Activated CD8-positive, alpha-beta memory T cell treated with anti-CD3 and anti-CD28 coated beads for 48 hours (primary cell): ENCODE data around the gene CKS2.
"Not testable (repeated sequence)": the region's sequence is repeated elsewhere in the genome, so short reads cannot be mapped to it uniquely, and the experiment has no call there.

Source experiments
- DNase-seq, 3 experiments: peaks; one replicate each; pipeline ENCODE4 v3.0.0-alpha.2; 2020; ENCODE audit warnings: low read depth in 2 of 3, low spot score in 2 of 3

Gene CKS2

DNA sequence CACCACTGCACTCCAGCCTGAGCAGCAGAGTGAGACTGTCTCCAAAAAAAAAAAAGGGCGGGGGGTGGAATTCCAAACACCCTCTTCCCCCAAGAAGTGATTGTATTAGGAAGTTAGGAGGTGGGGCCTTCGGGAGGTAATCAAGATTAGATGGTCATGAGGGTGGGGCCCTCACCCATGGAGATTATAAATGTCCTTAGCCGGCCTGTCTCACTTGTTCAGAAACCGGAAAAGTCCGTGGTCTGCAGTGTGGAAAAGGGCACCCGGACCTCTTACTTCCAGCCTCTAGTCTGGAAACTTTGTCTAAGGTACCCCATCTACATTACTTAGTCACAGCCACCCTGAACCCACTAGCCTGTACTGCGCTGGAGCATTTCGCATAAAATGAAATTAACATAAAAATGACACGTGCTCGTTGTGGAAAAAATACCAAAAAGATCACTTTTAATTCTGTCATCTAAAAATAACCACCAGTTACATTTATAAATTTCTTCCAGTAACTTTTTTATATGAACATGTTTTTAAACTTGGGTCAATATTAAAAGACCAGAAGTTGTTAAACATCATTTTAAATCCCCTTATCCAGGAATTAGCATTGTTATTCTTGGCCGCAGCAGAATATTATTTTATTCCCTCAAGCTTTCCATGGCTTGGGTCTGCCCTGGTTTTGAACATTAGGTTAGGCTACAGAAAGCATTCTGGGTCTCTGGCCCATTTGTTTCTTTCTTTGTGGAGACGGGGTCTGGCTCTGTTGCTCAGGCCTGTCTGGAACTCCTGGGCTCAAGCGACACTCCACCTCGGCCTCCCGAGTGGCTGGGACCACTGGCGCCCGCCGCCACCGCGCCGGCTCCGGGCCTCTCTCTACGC, 1.2 kb upstream of the CKS2 start:
- DNase-seq: no peak

DNA sequence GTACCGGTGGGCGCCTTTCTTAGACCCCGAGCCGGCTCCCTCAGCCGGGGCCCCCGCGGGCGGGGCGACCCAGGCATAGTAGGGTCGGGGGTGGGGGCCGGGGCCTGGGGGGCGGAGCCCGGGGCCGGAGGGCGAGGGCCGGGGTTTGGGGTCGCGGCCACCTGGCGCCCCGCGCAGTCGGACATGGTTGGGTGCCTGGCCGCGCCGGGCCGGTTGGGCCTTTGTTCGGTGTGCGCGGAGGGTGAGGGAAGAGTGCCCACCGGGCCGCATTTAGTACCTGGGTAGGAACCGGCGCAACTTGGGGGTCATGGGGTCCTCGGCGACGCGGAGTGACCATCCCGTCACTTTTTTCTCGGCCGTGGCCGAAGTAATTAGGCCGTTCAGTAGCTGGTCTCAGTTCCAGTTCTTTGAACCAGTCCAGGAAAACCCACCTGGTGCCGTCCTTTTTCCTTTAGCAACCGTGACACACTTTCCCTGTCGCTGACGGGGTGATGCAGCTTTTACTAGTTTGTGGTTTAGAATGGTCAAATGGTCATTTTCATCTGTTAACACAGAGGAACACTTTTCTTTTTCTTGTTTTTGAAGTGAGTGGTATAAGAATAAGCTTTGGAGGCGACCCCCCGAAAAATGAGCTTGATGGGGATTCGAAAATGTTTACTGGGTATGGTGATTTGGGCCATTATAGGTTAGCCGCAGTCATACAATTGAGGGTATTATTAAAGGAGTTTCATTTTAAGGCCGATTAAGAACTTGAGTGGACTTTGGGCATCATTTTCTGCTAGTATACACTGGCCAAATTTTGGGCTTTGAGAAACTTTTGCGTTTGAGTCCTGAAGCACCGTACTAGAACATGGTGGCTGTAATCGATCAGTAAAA, 589 bp downstream of the CKS2 start:
- no peak for DNase-seq

DNA sequence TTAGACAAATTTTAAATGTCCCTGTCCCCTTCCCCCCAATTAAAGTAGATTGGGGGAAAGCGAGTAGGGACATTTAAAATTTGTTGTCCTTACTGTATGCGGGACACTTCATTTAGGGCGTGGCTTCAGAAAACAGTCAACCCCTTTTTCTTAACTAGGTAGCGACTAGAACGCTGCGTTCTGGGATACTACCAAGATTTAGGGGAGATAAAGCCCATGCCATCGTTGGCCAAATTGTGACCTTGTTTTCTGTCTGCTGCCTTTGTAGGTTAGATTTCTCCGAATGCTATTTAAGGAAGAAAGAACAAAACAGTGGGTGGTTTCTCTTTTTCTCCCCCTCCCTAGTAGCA, 1.2 kb downstream of the CKS2 start:
- DNase-seq: no peak

DNA sequence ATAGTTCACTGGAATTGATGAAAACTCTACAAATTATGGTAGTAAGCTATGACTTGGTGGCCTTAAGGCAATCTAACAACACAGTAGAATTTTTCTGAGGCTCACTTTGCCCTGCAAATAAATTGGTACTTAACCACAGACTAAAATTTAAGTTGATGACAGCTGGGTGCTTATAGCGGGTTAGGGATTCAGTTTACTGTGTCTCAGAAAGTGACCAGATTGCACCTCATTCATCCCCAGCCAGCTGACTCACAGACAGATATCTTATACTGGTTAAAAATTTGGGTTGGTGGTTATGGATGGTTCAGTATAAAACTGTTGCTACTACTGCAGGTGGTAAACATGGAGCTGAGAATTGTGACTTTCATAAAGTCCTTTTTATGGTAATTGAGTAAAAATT, 2.8 kb downstream of the CKS2 start:
- no peak for DNase-seq

DNA sequence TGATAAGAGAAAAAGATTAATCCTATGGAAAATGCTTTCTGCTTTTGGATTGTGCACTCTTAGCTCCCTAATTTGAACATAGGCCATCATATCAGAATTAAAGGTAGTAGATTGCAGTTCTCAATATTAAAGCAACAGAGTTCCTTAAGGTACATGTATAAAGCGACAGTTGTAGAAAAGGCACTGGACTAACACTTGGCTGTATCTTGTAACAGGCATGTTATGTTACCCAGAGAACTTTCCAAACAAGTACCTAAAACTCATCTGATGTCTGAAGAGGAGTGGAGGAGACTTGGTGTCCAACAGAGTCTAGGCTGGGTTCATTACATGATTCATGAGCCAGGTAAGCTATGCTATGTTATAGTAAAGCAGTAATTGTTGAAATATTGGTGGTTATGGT, 4.0 kb downstream of the CKS2 start:
- no peak for DNase-seq

DNA sequence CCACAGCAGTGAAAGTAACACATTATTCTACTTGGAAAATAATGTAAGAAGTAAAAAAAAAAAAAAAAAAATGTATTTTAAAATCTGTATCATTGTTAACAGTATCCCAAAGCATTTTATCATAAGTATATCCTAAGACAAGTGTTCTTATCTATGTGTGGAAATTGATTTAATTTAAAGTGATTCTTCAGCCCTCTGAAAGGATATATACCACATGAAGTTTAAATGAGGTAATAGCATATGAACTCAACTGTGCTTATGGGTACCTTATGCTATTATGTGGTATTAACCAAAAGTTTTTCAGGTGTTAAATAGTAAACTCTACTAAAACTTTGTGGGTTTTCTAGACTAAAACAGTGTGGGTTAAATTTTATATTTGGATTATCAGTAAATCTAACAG, 4.5 kb downstream of the CKS2 start:
- DNase-seq: no peak

DNA sequence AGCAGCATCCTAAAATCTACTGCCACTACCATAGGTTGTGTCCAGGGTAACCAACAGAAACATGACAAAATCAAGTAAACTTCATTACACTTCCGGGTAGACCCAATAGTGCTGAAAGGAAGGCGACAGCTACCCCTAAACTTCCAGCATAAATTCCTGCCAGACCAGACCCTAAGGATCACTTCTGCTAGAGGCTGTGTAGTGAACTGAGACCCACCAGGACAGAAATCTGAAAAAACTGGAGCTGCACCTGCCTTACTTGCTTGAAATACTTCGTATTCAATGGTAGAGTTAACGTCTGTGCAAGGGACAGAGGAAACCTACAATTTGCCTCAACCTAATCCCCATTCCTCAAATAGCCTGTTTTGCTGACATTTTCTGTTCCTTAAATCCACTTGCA, 6.3 kb downstream of the CKS2 start:
- DNase-seq: no peak

DNA sequence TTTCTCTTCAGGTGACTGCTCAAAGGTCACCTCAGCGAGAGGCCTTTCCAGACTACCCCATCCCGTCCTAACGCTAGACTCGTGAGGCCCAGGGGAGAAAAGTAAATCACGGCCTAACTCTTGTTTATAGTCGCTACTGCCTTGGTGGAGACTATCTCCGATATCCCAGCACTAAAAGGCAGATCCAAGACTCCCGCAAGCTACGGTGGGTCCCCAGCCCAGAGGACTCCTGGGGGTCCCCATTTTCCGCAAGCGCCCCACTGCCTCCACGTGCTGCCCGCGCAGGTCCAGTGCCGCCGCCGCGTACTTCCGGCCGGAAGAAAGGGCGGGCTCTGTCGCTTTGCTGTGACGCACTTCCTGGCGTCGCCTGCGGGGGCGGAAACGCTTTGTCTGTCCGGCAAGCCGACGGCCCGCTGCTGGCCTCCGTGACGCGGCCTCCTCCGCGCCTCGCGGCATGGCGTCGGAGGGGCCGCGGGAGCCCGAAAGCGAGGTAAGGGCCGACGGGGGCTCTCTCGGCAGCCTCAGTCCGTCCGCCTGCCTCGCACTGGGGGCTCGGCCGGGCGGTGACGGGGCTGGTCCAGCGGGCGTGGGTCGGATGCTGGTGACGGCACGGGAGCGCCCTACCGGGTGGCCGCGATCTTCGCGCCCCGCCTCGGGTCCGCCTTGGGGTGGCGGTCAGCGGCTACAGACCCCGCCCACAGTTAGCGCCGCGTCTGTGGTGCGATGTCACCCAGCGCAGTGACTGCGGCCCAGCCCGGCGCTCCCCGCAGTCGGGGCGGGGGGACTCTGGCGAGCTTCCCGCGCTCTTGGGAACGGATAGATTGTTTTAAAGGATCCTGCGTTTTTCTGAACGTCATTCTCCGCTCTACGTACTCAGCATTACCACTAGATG, 7.4 kb downstream of the CKS2 start, which contains the start of gene SECISBP2:
Gene SECISBP2 (plus strand): TSS at position 378 of the 892 bp plus-strand sequence. CDS start 77 bp downstream, at position 455.
- DNase-seq: peak; percentile 94 to 97 (median 96)

DNA sequence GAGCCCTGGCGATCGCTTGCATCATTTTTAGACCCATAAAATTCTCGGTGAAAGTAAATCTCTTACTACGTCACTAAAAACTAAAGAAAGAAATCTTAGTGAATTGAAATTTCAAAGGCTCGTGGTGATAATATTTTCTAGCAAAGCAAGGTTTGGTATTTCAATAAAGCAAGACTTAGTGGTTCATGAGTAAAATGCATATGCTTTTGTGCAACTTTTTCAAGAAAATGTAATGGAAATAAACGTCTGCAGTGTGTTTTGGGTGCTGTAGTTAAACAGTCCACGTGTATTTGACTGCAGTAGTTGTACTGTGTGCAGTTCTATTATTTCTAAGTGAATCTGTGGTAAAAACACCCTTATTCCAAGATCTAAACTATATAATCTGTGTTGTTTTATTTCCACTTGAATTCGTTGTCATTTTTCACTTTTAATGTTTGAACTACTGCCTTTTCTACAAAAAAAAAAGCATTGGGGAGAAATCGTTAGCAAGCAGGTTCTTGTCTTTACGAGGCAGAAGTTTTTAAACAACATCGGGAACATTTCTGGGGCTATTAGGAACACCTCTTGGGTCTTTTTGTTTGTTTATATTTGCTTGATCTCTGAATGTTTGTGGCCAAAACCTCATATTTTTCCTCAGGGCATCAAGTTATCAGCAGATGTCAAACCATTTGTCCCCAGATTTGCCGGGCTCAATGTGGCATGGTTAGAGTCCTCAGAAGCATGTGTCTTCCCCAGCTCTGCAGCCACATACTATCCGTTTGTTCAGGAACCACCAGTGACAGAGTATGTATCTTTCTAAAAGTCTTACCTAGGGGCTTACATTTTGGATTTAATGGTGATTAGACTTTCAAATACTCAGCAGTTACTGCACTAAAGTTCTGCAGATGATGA, 8.3 kb downstream of the CKS2 start:
- no peak for DNase-seq

DNA sequence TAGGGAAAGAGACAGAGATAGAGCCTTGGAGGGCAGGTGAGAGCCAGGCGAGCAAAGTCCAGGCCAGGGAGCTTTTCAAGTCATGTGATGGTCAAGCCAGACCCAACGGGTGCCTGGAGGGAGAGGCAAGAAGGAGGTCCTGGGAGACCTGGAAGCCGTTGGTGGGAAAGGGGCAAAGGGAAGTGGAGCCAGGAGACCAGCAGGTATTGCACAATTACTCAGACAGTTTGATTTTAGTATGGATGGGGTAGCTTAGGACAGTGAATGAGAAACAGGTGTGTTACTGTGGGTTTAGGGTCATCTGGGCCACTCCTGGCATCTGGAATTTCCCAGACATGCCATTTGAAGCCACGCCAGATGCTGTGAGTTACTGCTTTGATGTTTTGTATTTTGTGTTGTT, 12.4 kb downstream of the CKS2 start:
- no peak for DNase-seq

DNA sequence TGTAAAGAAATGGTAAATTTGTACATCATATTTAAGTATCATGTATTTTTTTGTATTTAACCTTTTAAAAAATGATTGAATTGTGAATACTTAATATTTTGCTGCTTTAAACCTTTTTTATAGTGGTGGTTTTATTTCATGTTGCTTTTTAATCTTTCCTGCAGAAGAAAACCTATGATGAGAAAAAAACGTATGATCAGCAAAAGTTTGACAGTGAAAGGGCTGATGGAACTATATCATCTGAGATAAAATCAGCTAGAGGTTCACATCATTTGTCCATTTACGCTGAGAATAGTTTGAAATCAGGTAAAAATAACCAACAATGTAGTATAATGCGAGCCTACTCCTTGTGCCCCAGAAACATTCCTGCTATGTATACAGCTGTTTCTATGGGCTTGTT, 14.7 kb downstream of the CKS2 start:
- no peak for DNase-seq

DNA sequence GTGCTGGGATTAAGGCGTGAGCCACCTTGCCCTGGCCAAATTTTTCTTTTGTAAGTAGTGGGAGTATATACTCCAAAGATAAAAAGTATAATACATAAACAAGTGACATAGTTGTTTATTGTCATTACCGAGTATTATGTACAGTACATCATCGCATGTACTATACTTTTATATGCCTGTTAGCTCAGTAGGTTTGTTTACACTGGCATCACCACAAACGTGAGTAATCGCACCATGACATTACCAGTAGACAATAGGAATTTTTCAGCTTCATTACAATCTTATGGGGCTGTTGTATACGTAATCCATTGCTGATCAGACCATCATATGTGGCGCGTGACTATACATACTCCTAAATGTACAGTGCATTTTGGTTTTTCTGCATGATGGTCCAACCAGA, 17.1 kb downstream of the CKS2 start:
- no peak for DNase-seq

DNA sequence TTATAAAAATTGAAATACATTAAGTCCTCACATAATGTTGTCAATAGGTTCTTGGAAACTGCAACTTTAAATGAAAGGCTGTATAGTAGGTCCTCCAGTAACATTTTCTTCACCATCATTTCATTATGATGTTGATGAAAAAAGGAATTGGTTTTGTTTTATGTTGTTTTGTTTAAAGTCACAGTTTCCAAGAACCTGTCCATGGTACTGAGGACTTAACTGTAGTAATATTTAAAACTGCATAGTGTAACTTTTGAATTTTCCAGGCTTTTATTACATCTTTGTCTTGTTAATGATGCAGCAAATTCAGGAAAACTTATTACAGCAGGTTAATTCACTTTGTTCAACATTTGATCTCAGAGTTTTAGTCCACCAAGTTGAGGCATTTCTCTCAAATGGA, 18.9 kb downstream of the CKS2 start:
- DNase-seq: no peak

DNA sequence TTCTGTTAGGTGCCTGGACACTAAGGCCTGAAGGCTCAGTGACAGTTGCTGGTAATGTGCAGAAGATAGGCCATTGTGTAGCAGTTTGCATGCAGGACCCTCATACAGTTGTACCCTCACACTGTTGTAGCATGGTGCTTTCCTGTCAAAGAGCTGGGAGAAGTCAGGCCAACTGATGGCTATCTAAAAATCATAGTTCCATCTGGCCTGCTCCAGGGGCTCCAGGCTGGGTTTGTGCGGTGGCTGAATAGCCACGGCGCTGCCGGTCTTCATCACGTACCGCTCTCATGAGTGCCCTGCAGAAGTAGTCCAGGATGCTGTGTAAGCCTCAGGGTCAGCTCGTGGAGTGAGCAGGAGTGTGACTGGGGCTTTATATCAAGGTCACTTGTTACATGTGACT, 19.5 kb downstream of the CKS2 start:
- DNase-seq: no peak

DNA sequence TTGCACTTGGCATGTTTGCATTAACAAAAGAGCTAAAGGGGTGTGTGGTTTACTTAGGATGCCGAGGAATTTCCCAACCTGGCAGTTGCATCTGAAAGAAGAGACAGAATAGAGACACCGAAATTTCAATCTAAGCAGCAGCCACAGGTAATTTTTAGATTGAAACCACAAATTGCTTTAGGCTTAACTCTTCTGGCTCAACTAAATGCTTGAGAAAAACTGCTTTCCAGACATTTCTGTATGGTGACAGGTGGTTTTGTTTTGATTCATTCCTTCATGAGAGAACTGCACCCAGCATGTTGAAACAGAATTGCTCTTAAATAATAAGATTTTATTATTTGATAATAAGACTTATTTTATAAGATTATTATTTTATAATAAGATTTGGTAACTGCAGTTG, 28.8 kb downstream of the CKS2 start:
- DNase-seq: no peak

DNA sequence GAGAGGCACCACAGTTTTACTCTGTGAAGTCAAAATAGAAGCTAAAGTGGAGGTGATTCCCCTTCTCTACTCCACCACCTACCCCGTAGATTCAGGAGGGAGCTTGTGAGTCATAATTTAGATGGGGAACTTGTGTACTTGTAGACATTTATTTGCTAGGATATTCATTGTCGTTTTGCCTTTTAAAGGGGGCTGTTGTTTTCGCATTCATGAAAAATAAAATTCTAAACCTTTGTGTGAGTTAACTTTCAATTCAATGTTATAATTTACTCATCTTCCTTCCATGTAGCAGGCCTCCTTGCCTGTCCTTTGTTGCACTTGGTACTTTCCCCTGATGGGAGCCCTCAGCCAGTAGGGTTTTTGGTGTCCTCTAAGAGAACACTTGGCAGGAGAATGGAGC, 29.3 kb downstream of the CKS2 start:
- no peak for DNase-seq

DNA sequence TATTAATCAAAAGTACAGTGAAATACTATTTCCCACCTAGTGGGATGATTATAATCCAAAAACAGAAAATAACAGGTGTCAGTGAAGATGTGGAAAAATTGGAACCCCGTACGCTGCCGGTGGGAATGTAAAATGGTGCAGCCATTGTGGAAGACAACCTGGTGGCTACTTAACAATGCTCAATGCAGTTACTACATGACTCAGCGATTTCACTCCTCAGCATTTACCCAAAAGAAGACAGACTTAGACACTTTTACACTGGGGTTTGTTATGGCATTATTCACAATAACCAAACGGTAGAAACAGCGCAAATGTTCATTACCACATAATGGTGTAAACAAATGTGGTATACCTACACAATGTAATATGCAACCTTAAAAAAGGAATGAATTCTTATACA, 31.2 kb downstream of the CKS2 start:
- DNase-seq: no peak

DNA sequence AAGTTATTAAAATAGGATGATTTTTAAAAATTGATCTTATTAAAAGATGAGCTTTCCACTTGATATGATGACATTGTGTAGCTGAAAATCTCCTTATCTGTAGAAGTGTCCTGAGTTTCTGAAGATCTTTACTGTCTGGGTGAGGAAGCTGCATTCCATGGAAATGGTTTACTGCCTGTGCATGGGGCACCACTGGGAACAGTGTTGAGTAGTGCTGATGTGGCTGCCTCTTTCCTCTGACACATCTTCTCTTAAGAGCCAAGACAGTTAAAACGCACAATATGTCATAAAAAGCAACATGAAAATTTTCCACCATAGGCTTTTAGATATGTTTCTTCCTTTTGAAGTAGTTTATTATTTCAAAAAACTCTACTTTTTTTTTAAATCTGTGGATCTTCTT, 32.0 kb downstream of the CKS2 start:
- no peak for DNase-seq

DNA sequence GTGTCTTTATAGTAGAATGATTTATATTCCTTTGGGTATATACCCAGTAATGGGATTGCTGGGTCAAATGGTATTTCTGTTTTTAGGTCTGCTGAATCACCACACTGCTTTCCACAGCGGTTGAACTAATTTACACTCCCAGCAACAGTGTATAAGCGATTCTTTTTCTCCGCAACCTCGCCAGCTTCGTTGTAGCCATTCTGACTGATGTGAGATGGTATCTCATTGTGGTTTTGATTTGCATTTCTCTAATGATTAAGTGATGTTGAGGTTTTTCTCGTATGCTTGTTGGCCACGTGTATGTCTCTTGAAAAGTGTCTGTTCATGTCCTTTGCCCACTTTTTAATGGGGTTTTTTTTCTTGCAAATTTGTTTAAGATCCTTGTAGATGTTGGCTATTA, 32.8 kb downstream of the CKS2 start:
- not testable (repeated sequence) for DNase-seq

DNA sequence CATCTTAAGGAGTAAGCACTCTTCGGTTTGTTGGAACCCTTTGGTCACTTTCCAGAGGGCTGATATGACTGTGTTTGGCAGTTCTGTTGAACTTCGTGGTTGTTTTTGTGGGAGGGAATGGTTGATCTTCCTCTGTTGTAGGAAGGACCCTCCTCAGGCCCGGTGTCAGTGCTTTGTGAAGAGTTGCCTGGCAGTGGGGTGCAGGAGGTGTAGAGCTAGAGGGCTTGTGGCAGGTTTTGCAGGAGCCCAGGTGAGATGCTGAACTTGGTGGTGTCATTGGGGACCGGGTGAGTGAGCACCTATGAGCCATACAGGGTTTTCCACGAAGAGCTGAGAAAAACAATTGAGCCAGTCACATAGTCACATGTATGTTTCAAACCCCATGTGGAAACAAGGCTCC, 34.5 kb downstream of the CKS2 start:
- no peak for DNase-seq
